Activated CD8-positive, alpha-beta memory T cell treated with anti-CD3 and anti-CD28 coated beads for 24 hours (primary cell): ENCODE results near the gene NUP214.
"Not testable (repeated sequence)": the region's sequence is repeated elsewhere in the genome, so short reads cannot be mapped to it uniquely, and the experiment has no call there.

Source experiments
- DNase-seq: peaks from one replicate; pipeline ENCODE4 v3.0.0-alpha.2; 2020

The NUP214 gene

GRCh38 chr9:131263033-131263343 lies 137.6 kb downstream of the NUP214 start:
- DNase-seq, result not testable (repeated sequence)

GRCh38 chr9:131263701-131264100 lies 138.3 kb downstream of the NUP214 start:
- DNase-seq, result peak; percentile 59

DNA sequence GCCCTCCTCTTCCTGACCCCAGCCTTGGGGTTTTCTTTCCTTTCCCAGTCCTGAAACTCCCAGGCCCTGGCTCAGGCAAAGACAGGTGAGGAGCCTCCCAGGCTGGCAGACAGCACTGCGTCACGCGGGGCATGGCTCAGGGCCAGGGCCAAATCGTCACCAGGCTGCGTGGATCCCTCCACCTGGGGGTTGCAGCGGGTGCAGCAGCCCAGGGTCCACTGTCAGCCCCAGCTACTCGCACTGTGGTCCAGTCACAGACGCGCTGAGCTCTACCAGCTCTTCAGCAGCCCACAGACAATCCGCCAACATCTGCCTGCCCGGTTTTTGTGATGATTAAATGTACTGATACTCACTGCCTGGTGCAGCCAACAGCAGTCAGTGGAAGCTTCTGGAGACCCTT lies 138.8 kb downstream of the NUP214 start:
- peak; percentile 69 for DNase-seq

GRCh38 chr9:131266266-131267229 lies 141.2 kb downstream of the NUP214 start:
- DNase-seq, result peak; percentile 73

GRCh38 chr9:131270171-131271015 lies 145.0 kb downstream of the NUP214 start:
- peak; percentile 82 for DNase-seq

- DNase-seq, result not testable (repeated sequence)
Measured at GRCh38 chr9:131271016-131271273, 145.6 kb downstream of the NUP214 start.

GRCh38 chr9:131271506-131271931 lies 146.1 kb downstream of the NUP214 start:
- DNase-seq, result no peak

- DNase-seq, result no peak
Measured at GRCh38 chr9:131272212-131272611, 146.8 kb downstream of the NUP214 start.

DNA sequence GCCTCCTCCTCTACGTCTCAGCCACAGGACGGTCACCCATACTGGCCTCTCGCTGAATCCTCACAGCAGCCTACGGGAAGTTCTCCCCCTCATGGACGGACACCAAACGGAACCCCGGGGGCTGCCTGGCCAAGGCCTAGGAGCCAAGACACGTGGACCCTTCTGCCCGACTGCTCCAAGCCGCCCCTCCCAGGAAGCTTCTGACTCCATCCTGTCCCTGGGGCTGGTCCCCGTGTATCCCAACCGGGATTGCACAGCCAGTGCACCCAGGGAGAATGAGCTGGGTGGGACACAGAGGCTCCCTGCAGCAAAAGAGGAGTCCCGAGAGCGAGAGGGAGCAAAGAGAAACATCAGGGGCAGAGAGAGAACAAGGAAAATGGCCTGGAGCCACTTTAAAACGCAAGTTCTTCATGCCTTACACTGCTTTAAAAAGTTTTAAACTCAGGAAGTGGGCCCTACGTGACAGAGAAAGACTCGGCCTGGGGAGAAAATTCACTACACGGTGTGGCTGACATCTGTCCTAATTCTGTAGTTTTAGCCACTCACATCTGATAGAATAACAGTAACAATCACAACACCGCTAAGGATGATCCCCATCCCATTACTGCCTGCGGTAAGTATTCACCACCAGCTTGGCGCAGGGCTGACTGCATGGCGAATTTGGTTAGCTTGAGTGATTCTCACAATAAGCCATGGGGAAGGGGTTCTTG lies 147.9 kb downstream of the NUP214 start:
- peak; percentile 81 for DNase-seq

GRCh38 chr9:131273856-131274673 lies 148.7 kb downstream of the NUP214 start:
- DNase-seq, result peak; percentile 79

GRCh38 chr9:131274674-131275331 lies 149.4 kb downstream of the NUP214 start:
- DNase-seq, result peak; percentile 74

GRCh38 chr9:131275332-131276093 lies 150.1 kb downstream of the NUP214 start:
- peak; percentile 79 for DNase-seq

DNA sequence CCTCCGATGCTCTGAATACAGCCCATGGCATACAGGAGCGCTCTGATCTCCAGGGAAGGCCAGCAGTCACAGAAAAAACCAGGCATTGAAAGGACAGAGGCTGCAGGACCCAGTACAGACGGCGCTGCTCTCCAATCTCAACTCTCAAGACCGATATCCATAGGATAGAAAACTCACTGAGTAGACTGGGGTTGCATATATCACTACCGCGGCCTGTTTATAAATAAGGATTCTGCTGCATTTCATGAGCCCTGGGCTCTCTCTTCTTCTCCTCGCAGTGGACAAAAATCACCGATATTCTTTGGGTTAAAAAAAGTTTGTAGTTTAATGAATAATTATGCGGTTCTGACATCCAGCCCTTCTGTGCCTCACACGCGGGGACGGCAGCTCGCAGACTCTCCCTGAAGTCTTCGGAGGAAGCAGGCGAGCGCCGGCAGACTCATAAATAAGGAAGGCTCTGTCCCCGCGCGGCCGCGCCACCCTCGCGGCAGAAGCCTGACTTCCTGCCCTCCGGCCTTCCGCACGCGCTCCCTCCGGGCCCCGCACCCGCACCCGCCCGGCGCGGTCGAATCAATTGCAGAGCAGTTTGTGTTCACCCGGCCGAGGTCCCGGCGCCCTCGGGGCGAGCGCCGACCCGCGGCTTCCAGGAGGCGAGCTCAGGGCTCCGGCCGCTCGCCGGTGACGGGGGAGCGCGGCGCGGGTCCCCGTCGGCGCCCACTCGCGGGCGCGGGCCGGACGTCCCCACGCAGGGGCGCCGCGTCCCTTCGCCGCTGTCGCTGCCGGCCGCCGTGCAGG lies 150.9 kb downstream of the NUP214 start, which contains the start of gene FAM78A:
TSS of gene FAM78A (minus strand) at position 417 of the 795 bp plus-strand sequence. CDS start at position 86, 331 bp downstream.
- DNase-seq, result peak; percentile 81

DNA sequence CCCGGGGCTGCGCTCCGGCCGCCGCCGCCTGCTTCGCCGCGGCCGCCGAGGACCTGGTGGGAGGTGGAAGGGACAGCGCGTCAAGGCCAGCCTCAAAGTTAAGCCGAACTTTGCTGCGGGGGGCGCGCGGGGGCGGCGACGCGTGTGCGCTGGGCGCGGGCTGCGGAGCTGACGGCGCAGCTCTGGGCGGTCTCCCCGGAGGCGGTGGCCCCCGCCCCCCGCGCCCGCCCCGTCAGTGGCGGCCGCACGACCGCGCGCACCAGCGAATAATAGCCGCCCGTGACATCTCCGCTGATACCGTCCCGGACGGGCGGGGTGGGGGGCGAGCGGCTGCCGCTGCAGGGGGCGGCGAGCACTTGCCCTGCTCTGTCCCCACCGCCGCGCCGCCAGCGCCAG lies 151.5 kb downstream of the NUP214 start:
- no peak for DNase-seq

DNA sequence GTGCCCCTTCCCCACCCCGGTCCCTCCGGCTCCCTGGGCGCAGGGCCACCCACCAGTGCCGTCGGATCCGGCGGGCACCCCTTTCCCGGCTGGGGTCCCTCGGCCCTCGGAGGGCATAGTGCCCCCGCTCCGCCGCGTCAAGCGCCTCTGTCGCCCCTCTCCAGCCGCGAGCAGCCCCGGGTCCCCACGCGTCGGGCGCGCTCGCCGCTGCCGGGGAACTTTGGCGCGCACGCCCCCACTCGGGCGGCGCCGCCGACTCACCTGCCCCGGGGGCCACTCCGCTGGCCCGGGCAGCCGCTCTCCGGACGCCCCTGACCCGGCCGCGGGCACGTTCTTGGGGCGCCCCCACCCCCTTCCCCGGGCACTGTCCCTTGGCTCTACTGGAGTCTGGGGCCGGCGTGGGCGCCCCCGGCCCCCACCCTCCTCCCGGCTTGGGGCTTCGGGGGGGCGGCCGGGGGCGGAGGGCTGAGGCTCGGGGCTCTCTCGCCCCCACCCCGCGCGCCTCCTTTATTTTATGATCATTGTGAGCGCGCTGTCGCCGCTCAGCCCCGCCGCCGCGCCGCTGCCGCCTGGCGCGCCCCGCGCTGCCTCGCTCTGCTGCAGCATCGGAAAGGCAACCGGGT lies 152.0 kb downstream of the NUP214 start:
- DNase-seq, result peak; percentile 79

DNA sequence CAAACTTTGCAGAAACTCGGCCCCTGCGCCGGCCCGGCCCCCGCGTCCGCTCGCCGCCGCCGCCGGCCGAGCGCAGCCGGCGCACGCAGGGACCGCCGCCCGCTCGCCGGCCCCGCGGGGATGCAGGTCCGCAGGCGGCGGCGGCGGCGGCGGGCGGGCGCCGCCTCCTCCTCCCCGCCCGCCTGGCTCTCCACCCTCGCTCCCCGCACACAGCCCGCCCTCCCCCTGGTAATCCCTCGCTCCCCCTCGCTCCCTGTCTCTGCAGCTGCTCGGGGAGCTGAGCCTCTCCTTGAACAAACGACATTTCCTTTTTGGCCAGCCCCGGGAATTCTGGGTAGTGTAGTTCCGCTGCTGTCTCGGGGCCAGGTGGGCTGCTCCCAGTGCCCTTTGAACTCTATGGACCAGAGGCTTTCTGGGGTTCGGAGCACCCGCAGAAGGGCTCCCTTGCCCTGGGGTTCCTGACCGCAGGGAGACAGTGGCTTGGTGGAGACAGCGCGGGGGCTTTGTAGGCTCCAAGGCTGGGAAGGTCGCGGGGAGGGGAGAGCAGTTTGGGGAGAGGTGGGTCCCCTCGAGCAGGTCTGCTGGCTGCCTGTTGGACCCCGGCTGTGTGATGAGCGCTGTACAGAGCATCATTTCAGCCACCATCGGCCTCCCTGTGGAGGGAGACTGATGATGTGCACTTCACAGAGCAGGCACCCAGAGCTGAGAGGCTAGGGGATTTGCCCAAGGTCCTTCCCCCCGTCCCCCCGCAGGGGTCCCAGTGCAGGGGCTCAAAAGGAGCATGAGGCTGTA lies 152.7 kb downstream of the NUP214 start:
- peak; percentile 84 for DNase-seq

GRCh38 chr9:131278702-131279111 lies 153.3 kb downstream of the NUP214 start:
- DNase-seq, result peak; percentile 73

GRCh38 chr9:131279196-131279862 lies 153.9 kb downstream of the NUP214 start:
- no peak for DNase-seq
